Cardiac septum (tissue), 1 donor: ENCODE measurements around the gene SYCP2. TPM values are rescaled to one million over a fixed set of nuclear protein-coding genes. Genes with fewer than 3 reads are reported as not detected.

ENCODE experiments used
- DNase-seq: peaks from one replicate; pipeline ENCODE4 v3.0.0-alpha.2; 2020; ENCODE audit warnings: low spot score
- intact Hi-C: fragments of 100-400 bp; cut with DNase I; formaldehyde crosslinking; loops from one replicate; pipeline ENCODE4 v1.14.0; 2022
- total RNA-seq: library from RNA; stranded (reverse); fragmentation: NEBNext Ultra II Directional; extraction: Animal tissue kit (Norgen Biotek cat#: 25700); gene quantifications from one replicate; pipeline ENCODE4 v1.2.1, GENCODE V29; 2021
- donor health status: DM: no; HTN: no; CAD: no.

Gene SYCP2
- total RNA-seq, 1 donor from 2014 or later, result 0.94 TPM

GRCh38 chr20:59945175-59945574, 11.7 kb upstream of the SYCP2 start:
- DNase-seq, result no peak
- intact Hi-C loops, result no loop called here

GRCh38 chr20:59944726-59945125, 11.3 kb upstream of the SYCP2 start:
- no peak for DNase-seq
- intact Hi-C loops, result loop anchor here (5.0 kb wide), 1 partner anchor 88 kb away; no protein-coding TSS in a partner anchor

- no peak for DNase-seq
- intact Hi-C loops, result loop anchor here (5.0 kb wide), 1 partner anchor 90 kb away; no protein-coding TSS in a partner anchor
These were observed 8.8 kb upstream of the SYCP2 start for GRCh38 chr20:59942245-59942644.

GRCh38 chr20:59940956-59941294, 7.5 kb upstream of the SYCP2 start:
- no peak for DNase-seq
- intact Hi-C loops, result loop anchor here (5.0 kb wide), 1 partner anchor 91 kb away; no protein-coding TSS in a partner anchor

GRCh38 chr20:59940129-59940955, 6.9 kb upstream of the SYCP2 start, which contains the start of the genes FAM217B and PPP1R3D:
FAM217B (plus strand) TSS chr20:59940389; CDS start chr20:59943944, 3,555 bp downstream.
PPP1R3D (minus strand) TSS chr20:59940305; CDS start chr20:59939931, 374 bp downstream.
- DNase-seq, result peak; percentile 99
- intact Hi-C loops, result loop anchor here (5.0 kb wide), 1 partner anchor 92 kb away; no protein-coding TSS in a partner anchor

GRCh38 chr20:59939879-59940128, 6.4 kb upstream of the SYCP2 start:
- intact Hi-C loops, result loop anchor here (5.0 kb wide), 1 partner anchor 92 kb away; no protein-coding TSS in a partner anchor

GRCh38 chr20:59939052-59939878, 5.8 kb upstream of the SYCP2 start:
- no peak for DNase-seq
- intact Hi-C loops, result no loop called here

More at GRCh38 chr20:59939879-59940128, 6.4 kb upstream of the SYCP2 start:
- peak; percentile 82 for DNase-seq

- no peak for DNase-seq
- intact Hi-C loops, result no loop called here
These were observed 5.2 kb upstream of the SYCP2 start for GRCh38 chr20:59938696-59939051.

GRCh38 chr20:59938221-59938620, 4.8 kb upstream of the SYCP2 start:
- intact Hi-C loops, result no loop called here

GRCh38 chr20:59937150-59937549, 3.7 kb upstream of the SYCP2 start:
- intact Hi-C loops, result no loop called here
- no peak for DNase-seq

More at GRCh38 chr20:59938221-59938620, 4.8 kb upstream of the SYCP2 start:
- DNase-seq, result no peak

- no peak for DNase-seq
- intact Hi-C loops, result no loop called here
These were observed 3.0 kb upstream of the SYCP2 start for GRCh38 chr20:59936409-59936808.

- intact Hi-C loops, result no loop called here
- DNase-seq, result no peak
These were observed 2.2 kb upstream of the SYCP2 start for GRCh38 chr20:59935457-59936185.

- intact Hi-C loops, result no loop called here
- peak; percentile 94 for DNase-seq
These were observed 580 bp upstream of the SYCP2 start for GRCh38 chr20:59933849-59934585.

GRCh38 chr20:59932616-59933295, 681 bp downstream of the SYCP2 start:
- intact Hi-C loops, result no loop called here
- DNase-seq, result no peak

GRCh38 chr20:59931511-59932312, 1.7 kb downstream of the SYCP2 start:
- intact Hi-C loops, result no loop called here

GRCh38 chr20:59925899-59926298, 7.5 kb downstream of the SYCP2 start:
- DNase-seq, result no peak
- intact Hi-C loops, result no loop called here

More at GRCh38 chr20:59931511-59932312, 1.7 kb downstream of the SYCP2 start:
- DNase-seq, result no peak

GRCh38 chr20:59925359-59925758, 8.1 kb downstream of the SYCP2 start:
- no peak for DNase-seq
- intact Hi-C loops, result no loop called here

- no peak for DNase-seq
- intact Hi-C loops, result no loop called here
These were observed 9.9 kb downstream of the SYCP2 start for GRCh38 chr20:59923514-59923913.
